DOHH2 (cell line): Measurements from ENCODE around the gene DNASE2B.

Source experiments
- CTCF ChIP-seq: fragments of 200-600 bp; sonication (generic); IDR thresholded peaks from one replicate; pipeline ENCODE4 v1.5.1; 2014; ENCODE audit warnings: antibody characterized with exemption, mild to moderate bottlenecking, low read depth, low read length; ENCODE audit not compliant: poor library complexity, severe bottlenecking
- EZH2phosphoT487 ChIP-seq: fragments of 200-600 bp; sonication (generic); IDR thresholded peaks from 2 replicates; pipeline ENCODE4 v1.6.1; 2017; ENCODE audit warnings: borderline replicate concordance, mild to moderate bottlenecking, antibody characterized with exemption, low read length, moderate library complexity, mixed read lengths

- TF ChIP-seq EZH2phosphoT487 = no peak
- no peak for TF ChIP-seq CTCF
Measured at GRCh38 chr1:84365225-84366221, 32.8 kb upstream of the DNASE2B start.
